ENCODE results near the gene AP3M1.

AP3M1 gene

DNA sequence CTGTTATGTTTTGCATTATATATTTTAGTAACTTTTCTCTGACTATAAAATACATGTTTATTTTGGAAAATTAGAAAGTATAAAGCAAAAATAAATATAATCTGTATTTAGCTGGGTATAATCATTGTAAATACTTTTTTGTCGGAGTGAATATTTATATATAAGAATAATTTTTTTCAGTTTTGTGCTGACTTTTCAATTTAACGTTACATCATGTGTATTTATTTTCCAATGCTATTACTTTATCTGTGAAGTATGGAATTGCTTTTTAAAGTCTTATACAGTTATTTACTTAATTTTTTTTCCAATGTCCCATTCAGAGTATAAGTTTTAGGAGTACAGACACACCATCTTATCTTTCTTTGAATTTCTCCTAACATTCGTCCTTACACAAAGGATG lies 15.2 kb downstream of the AP3M1 start:
- TF ChIP-seq, protein P1, sequence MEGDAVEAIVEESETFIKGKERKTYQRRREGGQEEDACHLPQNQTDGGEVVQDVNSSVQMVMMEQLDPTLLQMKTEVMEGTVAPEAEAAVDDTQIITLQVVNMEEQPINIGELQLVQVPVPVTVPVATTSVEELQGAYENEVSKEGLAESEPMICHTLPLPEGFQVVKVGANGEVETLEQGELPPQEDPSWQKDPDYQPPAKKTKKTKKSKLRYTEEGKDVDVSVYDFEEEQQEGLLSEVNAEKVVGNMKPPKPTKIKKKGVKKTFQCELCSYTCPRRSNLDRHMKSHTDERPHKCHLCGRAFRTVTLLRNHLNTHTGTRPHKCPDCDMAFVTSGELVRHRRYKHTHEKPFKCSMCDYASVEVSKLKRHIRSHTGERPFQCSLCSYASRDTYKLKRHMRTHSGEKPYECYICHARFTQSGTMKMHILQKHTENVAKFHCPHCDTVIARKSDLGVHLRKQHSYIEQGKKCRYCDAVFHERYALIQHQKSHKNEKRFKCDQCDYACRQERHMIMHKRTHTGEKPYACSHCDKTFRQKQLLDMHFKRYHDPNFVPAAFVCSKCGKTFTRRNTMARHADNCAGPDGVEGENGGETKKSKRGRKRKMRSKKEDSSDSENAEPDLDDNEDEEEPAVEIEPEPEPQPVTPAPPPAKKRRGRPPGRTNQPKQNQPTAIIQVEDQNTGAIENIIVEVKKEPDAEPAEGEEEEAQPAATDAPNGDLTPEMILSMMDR (IDR thresholded peaks at IDR 0.05; ENCODE audit: borderline replicate concordance, control extremely low read depth, extremely low read depth, insufficient read depth, missing control alignments): no peak
- in situ Hi-C loops (cut with MboI; ENCODE audit: low sequenced_read_pairs, unreplicated experiment): loop anchor here (10.0 kb wide), 1 partner anchor 99 kb away; no protein-coding TSS in a partner anchor

DNA sequence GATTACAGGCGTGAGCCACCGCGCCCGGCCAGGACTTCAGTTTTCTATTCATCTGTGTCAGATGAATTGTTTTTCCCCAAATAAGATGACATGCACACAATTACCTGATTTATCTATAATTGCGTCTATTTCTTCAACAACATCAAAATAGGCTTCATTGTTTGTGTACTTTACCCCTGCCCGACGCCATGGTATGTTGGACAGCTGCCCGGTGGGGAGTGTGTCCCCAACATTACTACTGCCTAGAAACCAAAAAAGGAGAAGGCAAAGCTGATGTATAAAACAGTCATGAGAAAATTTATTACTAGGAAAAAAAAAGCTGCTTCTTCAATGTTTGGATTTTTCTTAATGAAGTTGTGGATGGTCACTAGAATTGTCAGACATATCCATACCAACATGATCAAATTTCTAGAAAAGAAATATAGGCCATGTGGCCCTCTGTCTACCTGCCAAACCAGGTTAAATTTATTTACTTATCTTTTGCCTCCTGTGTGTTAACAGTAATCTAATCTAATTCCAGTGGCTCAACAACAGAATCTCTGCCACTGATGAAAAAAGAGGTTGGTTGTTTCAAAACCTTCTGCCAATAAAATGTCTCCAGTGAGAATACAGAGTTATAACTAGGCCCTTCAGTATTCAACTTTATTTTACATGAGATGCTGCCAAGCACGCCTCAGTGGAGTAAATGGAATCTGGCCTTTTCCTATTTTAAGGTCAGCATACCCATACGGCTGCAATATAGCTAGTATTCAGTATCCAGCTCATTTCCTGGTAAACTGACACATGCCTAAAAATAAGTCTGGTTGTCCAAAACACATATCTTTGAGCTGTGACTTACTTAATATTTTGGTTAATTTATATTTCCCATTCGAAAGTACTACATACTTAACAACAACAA lies 16.5 kb downstream of the AP3M1 start:
- in situ Hi-C loops (cut with MboI; ENCODE audit: low sequenced_read_pairs, unreplicated experiment): loop anchor here (10.0 kb wide), 1 partner anchor 101 kb away; no protein-coding TSS in a partner anchor
- no peak for DNase-seq (ENCODE audit: low spot score)
- TF ChIP-seq, protein P1 (IDR thresholded peaks at IDR 0.05; ENCODE audit: borderline replicate concordance, control extremely low read depth, extremely low read depth, insufficient read depth, missing control alignments): no peak

More for the DNA sequence above, 15.2 kb downstream of the AP3M1 start:
- DNase-seq (ENCODE audit: low spot score): no peak

DNA sequence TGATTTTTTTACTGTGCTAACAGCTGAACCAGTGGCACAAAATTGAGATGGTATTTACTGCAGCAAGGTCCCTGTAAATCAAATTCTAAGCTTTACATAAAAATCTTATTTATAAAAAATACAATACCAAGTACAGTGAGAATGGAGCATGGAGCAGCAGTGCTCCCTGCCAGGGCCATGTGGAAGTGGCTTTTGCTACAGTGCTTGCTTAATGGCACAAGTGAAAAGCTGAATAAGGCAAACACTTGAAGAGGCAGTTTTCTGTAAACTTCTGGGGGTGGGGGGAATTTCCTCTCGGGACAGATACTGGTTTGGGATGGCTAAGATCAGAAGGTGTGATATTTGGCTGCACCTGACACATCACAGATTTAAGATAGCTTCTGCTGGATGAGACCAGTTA lies 27.5 kb downstream of the AP3M1 start:
- in situ Hi-C loops (cut with MboI; ENCODE audit: low sequenced_read_pairs, unreplicated experiment): no loop called here
- TF ChIP-seq, protein P1 (IDR thresholded peaks at IDR 0.05; ENCODE audit: borderline replicate concordance, control extremely low read depth, extremely low read depth, insufficient read depth, missing control alignments): no peak
- DNase-seq (ENCODE audit: low spot score): no peak

DNA sequence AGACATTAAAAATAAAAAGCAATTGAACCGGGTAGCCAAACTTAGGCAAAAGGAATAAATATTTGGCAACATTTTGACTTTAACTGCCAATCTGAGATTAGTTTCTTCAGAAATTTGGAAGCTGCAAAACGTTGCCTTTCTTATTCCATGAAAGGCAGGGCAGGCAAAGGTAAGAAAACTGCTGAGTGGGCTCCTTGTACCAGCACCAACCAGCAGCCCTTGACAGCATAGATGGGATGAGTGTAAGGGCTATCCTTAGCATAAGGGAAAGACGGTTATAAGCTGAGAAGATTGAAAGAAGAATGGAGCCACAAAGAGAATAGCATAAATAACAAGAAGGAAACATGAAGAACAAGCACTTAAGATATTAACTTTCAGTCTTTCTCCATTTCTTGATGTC lies 28.6 kb downstream of the AP3M1 start:
- in situ Hi-C loops (cut with MboI; ENCODE audit: low sequenced_read_pairs, unreplicated experiment): no loop called here
- DNase-seq (ENCODE audit: low spot score): no peak
- TF ChIP-seq, protein P1 (IDR thresholded peaks at IDR 0.05; ENCODE audit: borderline replicate concordance, control extremely low read depth, extremely low read depth, insufficient read depth, missing control alignments): no peak

DNA sequence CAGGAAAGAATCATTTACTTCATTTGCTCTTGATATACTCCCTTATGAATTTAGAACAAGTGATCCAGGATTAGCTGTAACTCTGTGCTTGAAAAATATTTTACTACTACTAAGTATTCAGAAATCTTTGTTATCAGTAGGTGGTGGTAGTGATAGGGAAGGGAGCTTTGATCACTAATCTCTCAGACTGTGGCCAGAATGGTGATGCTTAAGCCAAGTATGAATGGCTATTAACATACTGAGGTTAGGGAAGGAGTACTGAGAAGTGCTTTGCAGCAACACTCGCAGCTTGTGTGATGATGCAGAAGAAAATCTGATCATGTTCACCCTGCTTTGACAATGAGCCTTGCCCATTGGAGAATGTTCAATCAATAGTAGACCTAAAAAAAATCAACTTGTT lies 29.3 kb downstream of the AP3M1 start:
- TF ChIP-seq, protein P1 (IDR thresholded peaks at IDR 0.05; ENCODE audit: borderline replicate concordance, control extremely low read depth, extremely low read depth, insufficient read depth, missing control alignments): no peak
- in situ Hi-C loops (cut with MboI; ENCODE audit: low sequenced_read_pairs, unreplicated experiment): no loop called here

DNA sequence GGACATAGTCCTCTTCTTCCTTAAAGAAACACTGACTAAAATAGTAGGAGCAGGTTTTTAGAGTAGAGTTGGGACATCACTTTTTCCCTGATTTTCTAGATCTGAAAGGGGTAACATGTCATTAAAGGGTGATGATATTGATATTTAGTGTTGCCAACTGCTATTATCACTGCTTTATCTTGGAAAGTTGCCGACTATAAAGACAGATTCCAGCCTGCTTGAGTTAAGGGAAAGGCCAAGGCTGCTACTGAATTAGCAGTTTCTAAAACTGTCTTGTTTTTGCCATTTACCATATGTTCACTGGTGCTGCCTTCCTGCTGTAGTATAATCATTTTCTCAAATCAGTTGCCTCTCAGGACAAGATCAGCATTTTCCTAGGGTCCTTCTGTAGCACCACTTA lies 29.7 kb downstream of the AP3M1 start:
- DNase-seq (ENCODE audit: low spot score): no peak
- TF ChIP-seq, protein P1 (IDR thresholded peaks at IDR 0.05; ENCODE audit: borderline replicate concordance, control extremely low read depth, extremely low read depth, insufficient read depth, missing control alignments): no peak
- in situ Hi-C loops (cut with MboI; ENCODE audit: low sequenced_read_pairs, unreplicated experiment): no loop called here

More for the DNA sequence above, 29.3 kb downstream of the AP3M1 start:
- DNase-seq (ENCODE audit: low spot score): no peak

Measured in GM13976 (cell line).